H9 (cell line): ENCODE results near the gene DGUOK. TPM values are rescaled to one million over a fixed set of nuclear protein-coding genes. Genes with fewer than 3 reads are reported as not detected.

Source experiments
- DNase-seq: peaks from one replicate; pipeline ENCODE4 v3.0.0-alpha.2; 2017
- H2AFZ ChIP-seq: one replicate; pipeline ENCODE4 v1.6.1; 2013; ENCODE audit warnings: mild to moderate bottlenecking, low read length, control low read depth, moderate library complexity
- H2AK5ac ChIP-seq: 2 replicates; pipeline ENCODE4 v1.6.1; 2013; ENCODE audit warnings: low read length, control low read depth, mixed read lengths; ENCODE audit not compliant: insufficient read length
- H2BK120ac ChIP-seq: one replicate; pipeline ENCODE4 v1.6.1; 2013; ENCODE audit warnings: low read depth, mild to moderate bottlenecking, low read length, control low read depth, inconsistent platforms; ENCODE audit not compliant: poor library complexity, severe bottlenecking
- H2BK12ac ChIP-seq: 2 replicates; pipeline ENCODE4 v1.6.1; 2013; ENCODE audit warnings: low read length, control low read depth, mixed read lengths, low read depth; ENCODE audit not compliant: insufficient read length
- H2BK15ac ChIP-seq: 2 replicates; pipeline ENCODE4 v1.6.1; 2013; ENCODE audit warnings: low read depth, low read length, control low read depth
- H2BK20ac ChIP-seq: one replicate; pipeline ENCODE4 v1.6.1; 2013; ENCODE audit warnings: low read depth, mild to moderate bottlenecking, low read length, control low read depth, inconsistent platforms; ENCODE audit not compliant: poor library complexity, severe bottlenecking
- H2BK5ac ChIP-seq: 2 replicates; pipeline ENCODE4 v1.6.1; 2013; ENCODE audit warnings: low read length, control low read depth, mixed read lengths; ENCODE audit not compliant: insufficient read length
- H3K14ac ChIP-seq: 2 replicates; pipeline ENCODE4 v1.6.1; 2013; ENCODE audit warnings: low read length, control low read depth; ENCODE audit not compliant: insufficient read depth
- H3K18ac ChIP-seq: 2 replicates; pipeline ENCODE4 v1.6.1; 2013; ENCODE audit warnings: low read depth, mild to moderate bottlenecking, mixed read lengths, low read length, control low read depth; ENCODE audit not compliant: insufficient read length
- H3K23ac ChIP-seq: 2 replicates; pipeline ENCODE4 v1.6.1; 2013; ENCODE audit warnings: low read length, control low read depth, mixed read lengths, low read depth; ENCODE audit not compliant: insufficient read length
- H3K23me2 ChIP-seq: 2 replicates; pipeline ENCODE4 v1.6.1; 2013; ENCODE audit warnings: low read depth, mild to moderate bottlenecking, mixed read lengths, low read length, control low read depth; ENCODE audit not compliant: insufficient read length, poor library complexity, severe bottlenecking
- H3K27ac ChIP-seq: 2 replicates; pipeline ENCODE4 v1.5.1; 2013; ENCODE audit warnings: low read length, control low read depth, mixed read lengths, low read depth; ENCODE audit not compliant: insufficient read length
- H3K27me3 ChIP-seq: 2 replicates; pipeline ENCODE4 v1.6.1; 2013; ENCODE audit warnings: low read length, control low read depth, inconsistent platforms; ENCODE audit not compliant: insufficient read depth
- H3K4ac ChIP-seq: 2 replicates; pipeline ENCODE4 v1.6.1; 2013; ENCODE audit warnings: low read depth, mild to moderate bottlenecking, control low read depth, inconsistent platforms, low read length, moderate library complexity
- H3K4me1 ChIP-seq: 2 replicates; pipeline ENCODE4 v1.6.1; 2013; ENCODE audit warnings: low read length, control low read depth, inconsistent platforms; ENCODE audit not compliant: insufficient read depth
- H3K4me2 ChIP-seq: 2 replicates; pipeline ENCODE4 v1.6.1; 2013; ENCODE audit warnings: low read length, control low read depth, mixed read lengths; ENCODE audit not compliant: insufficient read length, insufficient read depth
- H3K56ac ChIP-seq: 2 replicates; pipeline ENCODE4 v1.6.1; 2013; ENCODE audit warnings: low read depth, mild to moderate bottlenecking, mixed read lengths, low read length, control low read depth; ENCODE audit not compliant: insufficient read length
- H3K79me1 ChIP-seq: 2 replicates; pipeline ENCODE4 v1.6.1; 2013; ENCODE audit warnings: low read depth, mild to moderate bottlenecking, moderate library complexity, low read length, control low read depth, inconsistent platforms; ENCODE audit not compliant: insufficient read depth, poor library complexity, severe bottlenecking
- H3K79me2 ChIP-seq: 2 replicates; pipeline ENCODE4 v1.6.1; 2013; ENCODE audit warnings: low read length, control low read depth, inconsistent platforms; ENCODE audit not compliant: insufficient read depth
- H3K9ac ChIP-seq: 2 replicates; pipeline ENCODE4 v1.6.1; 2013; ENCODE audit warnings: low read length, control low read depth, mixed read lengths; ENCODE audit not compliant: insufficient read length; ENCODE audit errors: extremely low read depth
- H3K9me3 ChIP-seq: one replicate; pipeline ENCODE4 v1.6.1; 2013; ENCODE audit warnings: low read depth, low read length, inconsistent platforms; ENCODE audit not compliant: control insufficient read depth
- H3T11ph ChIP-seq: one replicate; pipeline ENCODE4 v1.6.1; 2013; ENCODE audit warnings: mild to moderate bottlenecking, low read length, control low read depth, inconsistent platforms
- H4K20me1 ChIP-seq: one replicate; pipeline ENCODE4 v1.6.1; 2013; ENCODE audit not compliant: control insufficient read depth, insufficient read length, insufficient read depth
- H4K5ac ChIP-seq: 2 replicates; pipeline ENCODE4 v1.6.1; 2013; ENCODE audit warnings: low read depth, mild to moderate bottlenecking, mixed read lengths, low read length, control low read depth; ENCODE audit not compliant: insufficient read length
- H4K8ac ChIP-seq: replicated peaks from 2 replicates; pipeline ENCODE4 v1.6.1; 2013; ENCODE audit warnings: low read length, control low read depth, mixed read lengths, low read depth; ENCODE audit not compliant: insufficient read length
- H4K91ac ChIP-seq: 2 replicates; pipeline ENCODE4 v1.6.1; 2013; ENCODE audit warnings: low read depth, mild to moderate bottlenecking, moderate library complexity, mixed read lengths, low read length, control low read depth; ENCODE audit not compliant: insufficient read length
- H3K27ac Mint-ChIP-seq, 3 experiments: 2 replicates in 2 of 3; 3 replicates in 1 of 3; pipeline ENCODE4 v1.8.0; 2020 to 2021; ENCODE audit warnings: mixed read lengths in 3 of 3, mild to moderate bottlenecking in 1 of 3, moderate library complexity in 1 of 3
- H3K27me3 Mint-ChIP-seq: 2 replicates; pipeline ENCODE4 v1.8.0; 2021; ENCODE audit warnings: low read depth, mild to moderate bottlenecking, moderate library complexity, mixed read lengths
- H3K36me3 Mint-ChIP-seq, 3 experiments: 2 replicates in 2 of 3; 3 replicates in 1 of 3; pipeline ENCODE4 v1.8.0; 2020 to 2021; ENCODE audit warnings: low read depth in 3 of 3, mixed read lengths in 3 of 3; ENCODE audit not compliant: insufficient read depth in 1 of 3
- H3K4me1 Mint-ChIP-seq, 2 experiments: 2 replicates each; pipeline ENCODE4 v1.8.0; 2020; ENCODE audit warnings: mixed read lengths in 2 of 2
- H3K4me3 Mint-ChIP-seq, 2 experiments: 2 replicates in 1 of 2; 3 replicates in 1 of 2; pipeline ENCODE4 v1.8.0; 2020 to 2021; ENCODE audit warnings: mild to moderate bottlenecking in 2 of 2, mixed read lengths in 2 of 2, moderate library complexity in 1 of 2
- H3K9me3 Mint-ChIP-seq, 2 experiments: 2 replicates in 1 of 2; 3 replicates in 1 of 2; pipeline ENCODE4 v1.8.0; 2020; ENCODE audit warnings: mild to moderate bottlenecking in 2 of 2, mixed read lengths in 2 of 2, moderate library complexity in 1 of 2
- WGBS: extraction: QIAGEN DNeasy Blood & Tissue Kit; methylation state at CpG from one replicate; pipeline ENCODE4 v1.1.7; 2013; ENCODE audit warnings: missing lambda C conversion rate, low lambda C conversion rate, mixed read lengths; ENCODE audit not compliant: insufficient read length; ENCODE audit errors: extremely low coverage; 5-methylcytosine and 5-hydroxymethylcytosine counted together
- total RNA-seq: library from RNA; stranded (reverse); gene quantifications from 2 replicates; pipeline ENCODE4 v1.2.1, GENCODE V29; 2021
- TF ChIP-seq, protein P1 (sequence below): fragments of 200-600 bp; sonication (generic); conservative IDR thresholded peaks from 3 replicates; pipeline ENCODE4 v1.8.0; 2021; ENCODE audit warnings: antibody characterized with exemption, mild to moderate bottlenecking

DGUOK gene
- total RNA-seq, 1 experiment from 2014 or later = 98.5 TPM

DNA sequence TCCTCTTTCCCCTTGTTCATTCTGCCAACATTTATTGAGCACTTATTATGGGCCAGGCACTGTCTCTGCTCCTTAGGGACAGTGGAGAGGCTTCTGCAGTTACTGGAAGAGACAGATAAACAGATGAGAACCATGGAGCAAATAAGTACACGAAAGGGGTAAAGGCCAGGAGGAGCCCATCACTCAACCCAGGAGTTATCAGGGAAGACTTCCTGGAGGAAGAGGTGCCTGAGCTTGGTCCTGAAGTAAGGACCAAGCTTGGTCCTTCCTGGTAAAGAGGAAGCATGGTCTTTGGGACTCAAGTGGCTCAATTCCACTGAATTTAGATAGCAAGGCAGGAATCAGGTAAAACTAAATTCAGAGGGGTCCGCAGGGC lies 32.2 kb upstream of the DGUOK start:
- no peak overlapping the region for H3T11ph ChIP-seq
- Mint-ChIP-seq H3K27me3 (peaks cover 2% of the 10 kb centered on the region; the same call in 1 of the 2 replicates), H3K4me1 (peaks cover 8 to 10% of the 10 kb centered on the region in 2 experiments; a peak in 3 of 4 replicates), H3K27ac (no peak overlapping the region; a peak in 1 of 7 replicates), H3K4me3 (no peak overlapping the region), H3K36me3 (no peaks in the 10 kb centered on the region), H3K9me3 (no peaks in the 10 kb centered on the region)
- no peaks in the 10 kb centered on the region for H3K23me2 ChIP-seq
- H3K14ac ChIP-seq = no peak overlapping the region
- no peaks in the 10 kb centered on the region for H3K4me1 ChIP-seq
- H2BK5ac ChIP-seq = no peak overlapping the region
- TF ChIP-seq, protein P1, sequence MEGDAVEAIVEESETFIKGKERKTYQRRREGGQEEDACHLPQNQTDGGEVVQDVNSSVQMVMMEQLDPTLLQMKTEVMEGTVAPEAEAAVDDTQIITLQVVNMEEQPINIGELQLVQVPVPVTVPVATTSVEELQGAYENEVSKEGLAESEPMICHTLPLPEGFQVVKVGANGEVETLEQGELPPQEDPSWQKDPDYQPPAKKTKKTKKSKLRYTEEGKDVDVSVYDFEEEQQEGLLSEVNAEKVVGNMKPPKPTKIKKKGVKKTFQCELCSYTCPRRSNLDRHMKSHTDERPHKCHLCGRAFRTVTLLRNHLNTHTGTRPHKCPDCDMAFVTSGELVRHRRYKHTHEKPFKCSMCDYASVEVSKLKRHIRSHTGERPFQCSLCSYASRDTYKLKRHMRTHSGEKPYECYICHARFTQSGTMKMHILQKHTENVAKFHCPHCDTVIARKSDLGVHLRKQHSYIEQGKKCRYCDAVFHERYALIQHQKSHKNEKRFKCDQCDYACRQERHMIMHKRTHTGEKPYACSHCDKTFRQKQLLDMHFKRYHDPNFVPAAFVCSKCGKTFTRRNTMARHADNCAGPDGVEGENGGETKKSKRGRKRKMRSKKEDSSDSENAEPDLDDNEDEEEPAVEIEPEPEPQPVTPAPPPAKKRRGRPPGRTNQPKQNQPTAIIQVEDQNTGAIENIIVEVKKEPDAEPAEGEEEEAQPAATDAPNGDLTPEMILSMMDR = no peak
- no peak overlapping the region for H3K23ac ChIP-seq
- H2AFZ ChIP-seq = no peak overlapping the region
- no peaks in the 10 kb centered on the region for H3K27me3 ChIP-seq
- H3K4ac ChIP-seq = no peak overlapping the region
- no CpG with 5 or more reads among the region's 2 CpGs for WGBS
- H4K8ac ChIP-seq = no peak overlapping the region
- DNase-seq = no peak
- H2BK120ac ChIP-seq = no peak overlapping the region
- no peak overlapping the region for H3K9ac ChIP-seq
- H4K5ac ChIP-seq = no peak overlapping the region
- no peak overlapping the region for H3K18ac ChIP-seq
- no peak overlapping the region for H3K27ac ChIP-seq
- no peak overlapping the region for H3K56ac ChIP-seq
- no peak overlapping the region for H2BK15ac ChIP-seq
- no peaks in the 10 kb centered on the region for H4K20me1 ChIP-seq
- H2AK5ac ChIP-seq = no peak overlapping the region
- H3K79me1 ChIP-seq = no peaks in the 10 kb centered on the region
- H2BK20ac ChIP-seq = no peak overlapping the region
- no peak overlapping the region for H4K91ac ChIP-seq
- H3K79me2 ChIP-seq = no peaks in the 10 kb centered on the region
- no peak overlapping the region for H3K4me2 ChIP-seq
- H3K9me3 ChIP-seq = no peaks in the 10 kb centered on the region
- no peak overlapping the region for H2BK12ac ChIP-seq
